ENCODE results near the gene NPIPA2.
"Not testable (repeated sequence)": the region's sequence is repeated elsewhere in the genome, so short reads cannot be mapped to it uniquely, and the experiment has no call there.

NPIPA2 gene

DNA sequence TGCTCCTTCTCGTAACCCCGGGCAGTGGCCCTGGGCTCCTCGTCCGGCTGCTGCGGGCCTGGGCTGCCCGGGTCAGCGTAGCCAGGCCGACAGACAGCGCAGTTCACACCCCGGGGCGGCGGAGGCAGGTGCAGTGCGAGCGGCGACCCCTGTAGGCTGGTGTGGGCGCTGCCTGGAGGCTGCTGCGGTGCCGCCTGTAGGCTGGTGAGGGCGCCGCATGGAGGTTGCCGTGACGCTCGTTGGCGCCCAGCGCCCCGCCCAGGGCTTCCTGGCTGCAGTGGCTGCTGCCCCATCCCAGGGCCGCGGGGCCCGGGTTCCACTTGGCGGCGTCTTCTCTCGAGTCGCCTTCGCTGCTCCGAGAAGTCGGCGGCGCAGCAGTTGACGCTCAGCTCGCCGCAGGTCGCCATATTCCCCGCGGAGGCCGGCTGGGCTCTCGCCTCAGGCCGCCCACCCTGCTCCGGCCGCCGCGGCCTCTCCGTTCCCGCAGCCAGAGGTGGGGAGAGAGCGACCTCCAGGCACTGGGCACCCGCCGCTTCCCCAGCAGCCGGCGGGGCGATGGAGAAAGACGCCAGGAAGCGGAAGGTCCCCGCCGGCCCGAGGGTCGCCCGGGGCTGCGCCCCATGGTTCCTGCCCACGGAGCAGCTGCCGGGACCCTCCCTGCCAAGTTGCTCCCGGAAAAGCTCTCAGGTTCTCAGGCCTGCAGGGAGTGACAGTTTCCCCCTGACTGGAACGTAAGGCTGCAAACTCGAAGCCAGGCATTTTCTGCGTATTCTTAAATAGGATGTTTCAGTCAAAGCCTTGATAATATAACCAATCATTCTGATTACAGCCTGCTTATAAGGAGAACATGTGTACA lies at the start of gene NPIPA2:
TSS of gene NPIPA2 (plus strand) at position 261 of the 856 bp plus-strand sequence. CDS start 5,533 bp downstream, outside the sequence.
- DNase-seq (ENCODE audit: low read depth in 1 of 2, low spot score in 1 of 2); in situ Hi-C loops (cut with HindIII; ENCODE audit: low pct_unique_long_range_greater_than_20kb, low sequenced_read_pairs): not testable (repeated sequence)

DNA sequence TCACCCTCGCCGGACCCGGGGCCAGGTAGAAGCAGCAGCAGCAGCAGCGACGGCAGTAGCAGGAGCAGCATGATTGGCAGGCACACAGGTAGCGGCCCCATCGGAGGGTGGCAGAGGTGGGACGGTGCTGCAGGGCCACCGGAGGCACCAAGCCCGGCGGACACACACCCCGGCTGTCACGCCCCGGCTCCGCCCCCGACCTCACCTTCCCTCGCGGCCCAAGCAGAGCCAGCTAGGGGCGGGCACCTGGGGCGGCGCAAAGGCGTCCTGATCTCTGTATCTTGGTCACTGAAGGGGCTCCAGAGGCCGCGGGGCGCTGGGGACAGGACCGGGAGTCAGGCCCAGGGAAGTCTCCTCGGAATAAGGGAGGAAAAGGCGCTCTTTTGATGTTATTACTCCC lies 48.2 kb upstream of the NPIPA2 start, which contains the start of gene PLA2G10:
TSS of gene PLA2G10 (minus strand) at position 180 of the 400 bp plus-strand sequence. CDS start at position 101, 79 bp downstream.
- DNase-seq (ENCODE audit: low read depth in 1 of 2, low spot score in 1 of 2); in situ Hi-C loops (cut with HindIII; ENCODE audit: low pct_unique_long_range_greater_than_20kb, low sequenced_read_pairs): not testable (repeated sequence)

DNA sequence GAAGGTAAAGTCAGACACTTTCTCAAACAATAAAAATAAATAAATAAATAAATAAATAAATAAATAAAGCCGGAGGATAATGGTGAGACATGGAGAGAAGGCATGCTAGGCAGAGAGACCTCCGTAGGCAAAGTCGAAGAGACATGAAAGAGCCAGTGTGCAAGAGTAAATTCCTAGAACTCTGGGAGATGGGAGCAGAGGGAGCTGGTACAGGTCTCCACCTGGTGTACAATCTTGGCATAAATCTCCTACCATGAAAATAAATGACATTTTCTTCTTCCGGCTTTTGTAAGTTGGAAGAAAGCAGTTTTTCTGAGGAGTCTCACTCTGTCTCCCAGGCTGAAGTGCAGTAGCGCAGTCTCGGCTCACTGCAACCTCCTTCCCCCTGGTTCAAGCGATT lies 40.5 kb upstream of the NPIPA2 start:
- in situ Hi-C loops (cut with HindIII; ENCODE audit: low pct_unique_long_range_greater_than_20kb, low sequenced_read_pairs) = not testable (repeated sequence)

GRCh38 chr16:14702672-14703071 lies 39.7 kb upstream of the NPIPA2 start:
- in situ Hi-C loops (cut with HindIII; ENCODE audit: low pct_unique_long_range_greater_than_20kb, low sequenced_read_pairs); DNase-seq (ENCODE audit: low read depth in 1 of 2, low spot score in 1 of 2): not testable (repeated sequence)

More for the DNA sequence above, 40.5 kb upstream of the NPIPA2 start:
- DNase-seq (ENCODE audit: low read depth in 1 of 2, low spot score in 1 of 2) = not testable (repeated sequence)

GRCh38 chr16:14703156-14704011 lies 38.9 kb upstream of the NPIPA2 start, which contains the start of gene NPIPA3:
TSS of gene NPIPA3 (plus strand) at chr16:14703411. CDS start at chr16:14708944, 5,533 bp downstream.
- DNase-seq (ENCODE audit: low read depth in 1 of 2, low spot score in 1 of 2); in situ Hi-C loops (cut with HindIII; ENCODE audit: low pct_unique_long_range_greater_than_20kb, low sequenced_read_pairs): not testable (repeated sequence)

DNA sequence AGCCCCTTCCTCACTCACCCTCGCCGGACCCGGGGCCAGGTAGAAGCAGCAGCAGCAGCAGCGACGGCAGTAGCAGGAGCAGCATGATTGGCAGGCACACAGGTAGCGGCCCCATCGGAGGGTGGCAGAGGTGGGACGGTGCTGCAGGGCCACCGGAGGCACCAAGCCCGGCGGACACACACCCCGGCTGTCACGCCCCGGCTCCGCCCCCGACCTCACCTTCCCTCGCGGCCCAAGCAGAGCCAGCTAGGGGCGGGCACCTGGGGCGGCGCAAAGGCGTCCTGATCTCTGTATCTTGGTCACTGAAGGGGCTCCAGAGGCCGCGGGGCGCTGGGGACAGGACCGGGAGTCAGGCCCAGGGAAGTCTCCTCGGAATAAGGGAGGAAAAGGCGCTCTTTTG lies 9.1 kb upstream of the NPIPA2 start:
- in situ Hi-C loops (cut with HindIII; ENCODE audit: low pct_unique_long_range_greater_than_20kb, low sequenced_read_pairs) = not testable (repeated sequence)

DNA sequence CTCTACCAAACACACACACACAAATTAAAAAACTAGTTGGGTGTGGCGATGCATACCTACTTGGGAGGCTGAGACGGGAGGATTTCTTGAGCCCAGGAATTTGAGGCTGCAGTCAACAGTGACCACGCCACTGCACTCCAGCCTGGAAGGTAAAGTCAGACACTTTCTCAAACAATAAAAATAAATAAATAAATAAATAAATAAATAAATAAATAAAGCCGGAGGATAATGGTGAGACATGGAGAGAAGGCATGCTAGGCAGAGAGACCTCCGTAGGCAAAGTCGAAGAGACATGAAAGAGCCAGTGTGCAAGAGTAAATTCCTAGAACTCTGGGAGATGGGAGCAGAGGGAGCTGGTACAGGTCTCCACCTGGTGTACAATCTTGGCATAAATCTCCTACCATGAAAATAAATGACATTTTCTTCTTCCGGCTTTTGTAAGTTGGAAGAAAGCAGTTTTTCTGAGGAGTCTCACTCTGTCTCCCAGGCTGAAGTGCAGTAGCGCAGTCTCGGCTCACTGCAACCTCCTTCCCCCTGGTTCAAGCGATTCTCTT lies 1.4 kb upstream of the NPIPA2 start:
- in situ Hi-C loops (cut with HindIII; ENCODE audit: low pct_unique_long_range_greater_than_20kb, low sequenced_read_pairs) = not testable (repeated sequence)

More for the DNA sequence above, 9.1 kb upstream of the NPIPA2 start:
- DNase-seq (ENCODE audit: low read depth in 1 of 2, low spot score in 1 of 2) = not testable (repeated sequence)

DNA sequence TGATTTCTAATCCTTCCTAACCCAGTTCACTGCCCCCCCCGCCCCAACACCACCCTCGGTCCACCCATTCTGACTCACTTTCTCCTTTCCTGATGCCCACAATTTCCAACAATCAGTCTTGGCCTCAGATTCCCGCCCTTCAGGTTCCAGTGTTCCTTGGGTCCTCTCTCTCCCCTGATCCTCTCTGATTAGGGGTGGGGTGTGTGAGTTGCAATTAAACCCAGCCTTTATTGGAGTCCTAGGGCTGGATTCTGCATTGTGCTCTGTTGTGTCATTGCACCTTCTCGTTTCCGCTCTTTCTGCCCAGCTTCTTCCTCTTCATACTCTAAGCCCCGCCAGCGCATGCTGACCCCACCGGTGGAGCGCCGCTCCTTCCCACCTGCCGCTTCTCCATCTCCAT lies 539 bp upstream of the NPIPA2 start:
- DNase-seq (ENCODE audit: low read depth in 1 of 2, low spot score in 1 of 2); in situ Hi-C loops (cut with HindIII; ENCODE audit: low pct_unique_long_range_greater_than_20kb, low sequenced_read_pairs): not testable (repeated sequence)

More for the DNA sequence above, 1.4 kb upstream of the NPIPA2 start:
- DNase-seq (ENCODE audit: low read depth in 1 of 2, low spot score in 1 of 2) = not testable (repeated sequence)

GRCh38 chr16:14773654-14774053 lies 31.3 kb downstream of the NPIPA2 start:
- in situ Hi-C loops (cut with HindIII; ENCODE audit: low pct_unique_long_range_greater_than_20kb, low sequenced_read_pairs); DNase-seq (ENCODE audit: low read depth in 1 of 2, low spot score in 1 of 2): not testable (repeated sequence)

GRCh38 chr16:14775624-14776023 lies 33.3 kb downstream of the NPIPA2 start:
- in situ Hi-C loops (cut with HindIII; ENCODE audit: low pct_unique_long_range_greater_than_20kb, low sequenced_read_pairs); DNase-seq (ENCODE audit: low read depth in 1 of 2, low spot score in 1 of 2): not testable (repeated sequence)

DNA sequence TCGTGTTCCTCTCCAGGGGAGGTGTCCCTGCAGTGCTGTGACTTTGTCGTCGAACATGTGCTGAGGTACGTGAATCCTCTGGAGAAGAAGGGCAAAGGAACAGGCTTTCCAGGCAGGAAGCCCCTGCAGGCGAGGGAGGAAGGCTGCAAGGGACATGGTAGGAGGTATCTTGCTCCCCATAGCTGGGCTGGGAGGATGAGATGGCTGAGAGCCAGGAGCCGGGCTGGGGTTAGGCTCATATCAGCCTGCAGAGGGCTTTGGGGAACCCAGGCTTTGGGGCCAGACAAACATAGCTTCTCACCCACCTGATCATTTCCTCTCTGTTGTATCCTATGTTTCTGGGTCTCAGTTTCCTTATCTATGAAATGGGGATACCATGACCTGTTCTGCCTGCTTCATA lies 34.4 kb downstream of the NPIPA2 start:
- in situ Hi-C loops (cut with HindIII; ENCODE audit: low pct_unique_long_range_greater_than_20kb, low sequenced_read_pairs); DNase-seq (ENCODE audit: low read depth in 1 of 2, low spot score in 1 of 2): not testable (repeated sequence)

DNA sequence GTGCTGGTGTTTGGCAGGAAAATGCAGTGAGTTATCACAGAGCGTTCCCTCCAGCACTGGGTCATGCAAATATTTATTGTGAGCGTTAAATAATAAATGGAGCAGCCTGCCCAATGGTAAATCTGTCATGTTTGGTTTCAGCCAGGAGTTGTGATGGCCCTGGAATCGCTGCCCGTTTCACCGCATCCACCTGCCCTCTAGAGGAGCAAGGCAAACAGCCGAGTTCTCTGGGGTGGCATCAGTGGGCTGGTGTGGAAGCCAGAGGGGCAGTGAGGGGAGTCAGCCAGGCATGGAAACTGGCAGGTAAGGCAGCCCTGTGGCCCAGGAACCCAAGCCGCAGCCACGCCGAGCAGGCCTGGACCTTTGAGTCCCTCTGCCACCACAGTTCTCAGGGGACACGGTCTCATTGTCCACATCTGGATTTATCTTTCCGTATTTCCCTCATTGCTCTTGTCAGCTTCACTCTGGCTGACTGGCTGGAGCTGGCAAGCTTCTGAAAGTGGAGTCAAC lies 37.1 kb downstream of the NPIPA2 start:
- in situ Hi-C loops (cut with HindIII; ENCODE audit: low pct_unique_long_range_greater_than_20kb, low sequenced_read_pairs); DNase-seq (ENCODE audit: low read depth in 1 of 2, low spot score in 1 of 2): not testable (repeated sequence)

DNA sequence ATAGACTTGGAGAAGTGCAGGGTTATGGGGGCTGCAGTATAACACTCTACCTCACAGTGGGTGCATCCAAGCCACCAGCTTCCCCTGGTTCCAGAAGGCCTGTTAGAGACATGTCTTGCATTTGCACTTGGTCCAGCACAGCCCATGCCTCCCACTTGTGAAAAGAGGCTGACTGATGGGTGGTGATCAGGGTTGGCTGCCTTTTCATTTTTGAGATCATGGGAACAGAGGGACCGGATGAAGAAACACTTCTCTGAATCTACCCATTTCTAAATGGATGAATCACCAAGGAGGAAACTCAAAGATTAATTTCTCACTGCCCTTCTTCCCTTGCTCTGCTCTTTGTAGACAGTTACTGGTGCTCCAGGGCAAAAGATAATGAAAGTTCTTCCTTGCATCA lies 43.8 kb downstream of the NPIPA2 start:
- DNase-seq (ENCODE audit: low read depth in 1 of 2, low spot score in 1 of 2); in situ Hi-C loops (cut with HindIII; ENCODE audit: low pct_unique_long_range_greater_than_20kb, low sequenced_read_pairs): not testable (repeated sequence)

- DNase-seq (ENCODE audit: low read depth in 1 of 2, low spot score in 1 of 2); in situ Hi-C loops (cut with HindIII; ENCODE audit: low pct_unique_long_range_greater_than_20kb, low sequenced_read_pairs): not testable (repeated sequence)
Measured at GRCh38 chr16:14789577-14789976, 47.2 kb downstream of the NPIPA2 start.

GRCh38 chr16:14790320-14790956 lies 48.1 kb downstream of the NPIPA2 start:
- DNase-seq (ENCODE audit: low read depth in 1 of 2, low spot score in 1 of 2); in situ Hi-C loops (cut with HindIII; ENCODE audit: low pct_unique_long_range_greater_than_20kb, low sequenced_read_pairs): not testable (repeated sequence)

DNA sequence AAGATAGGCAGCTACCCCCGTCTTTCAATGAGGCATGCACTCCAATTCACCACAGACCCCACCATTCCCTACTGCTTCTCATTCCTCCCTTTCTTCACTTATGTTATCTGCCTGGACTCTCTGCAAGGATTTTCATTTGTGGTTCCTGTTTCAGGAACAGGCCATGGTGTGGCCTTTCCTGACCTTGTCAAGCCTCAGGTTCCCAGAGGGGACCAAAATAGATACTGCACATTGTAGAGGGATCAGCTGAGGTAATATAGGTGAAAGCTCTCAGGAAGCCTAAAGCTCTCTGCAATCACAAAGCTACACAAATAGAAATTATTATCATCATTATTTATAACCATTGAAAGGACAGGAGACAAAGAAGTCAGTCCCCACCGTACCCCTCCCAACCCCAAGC lies 50.6 kb downstream of the NPIPA2 start:
- in situ Hi-C loops (cut with HindIII; ENCODE audit: low pct_unique_long_range_greater_than_20kb, low sequenced_read_pairs); DNase-seq (ENCODE audit: low read depth in 1 of 2, low spot score in 1 of 2): not testable (repeated sequence)

GRCh38 chr16:14797558-14797957 lies 55.2 kb downstream of the NPIPA2 start:
- in situ Hi-C loops (cut with HindIII; ENCODE audit: low pct_unique_long_range_greater_than_20kb, low sequenced_read_pairs); DNase-seq (ENCODE audit: low read depth in 1 of 2, low spot score in 1 of 2): not testable (repeated sequence)

Measured in T47D (cell line).